PC-3 (cell line): ENCODE results near the gene METAP1D. TPM values are rescaled to one million over a fixed set of nuclear protein-coding genes. Genes with fewer than 3 reads are reported as not detected.

ENCODE experiments used
- ATAC-seq: fragments of 200-7000 bp; cut with Tn5 transposase; 2 replicates; pipeline ENCODE4 v1.9.1; 2020; ENCODE audit warnings: mild to moderate bottlenecking, moderate library complexity
- BruUV-seq: library from RNA; stranded (reverse); fragments of 400-500 nt; replicated peaks from 2 replicates; lab custom pipeline; 2021; lab: Mats Ljungman, UMichigan
- CTCF ChIA-PET: fragments of 300-600 bp; sonication (Branson Sonifier 250); formaldehyde crosslinking; loops from one replicate; lab custom pipeline; 2022; ENCODE audit warnings: antibody characterized with exemption; lab: Charles Lee
- POLR2A ChIA-PET: fragments of 300-600 bp; sonication (Branson Sonifier 250); formaldehyde crosslinking; loops from one replicate; lab custom pipeline; 2022; ENCODE audit warnings: antibody characterized with exemption; ENCODE audit not compliant: unreplicated experiment; lab: Charles Lee
- DNase-seq: peaks from one replicate; pipeline ENCODE4 v3.0.0-alpha.2; 2015
- H2AFZ ChIP-seq: fragments of 300-600 bp; sonication (generic); 2 replicates; pipeline ENCODE4 v1.6.0; 2016; ENCODE audit warnings: antibody characterized with exemption, low read length
- H3F3A ChIP-seq: fragments of 300-600 bp; sonication (generic); one replicate; pipeline ENCODE4 v1.6.0; 2017; ENCODE audit warnings: antibody characterized with exemption, low read length, control low read depth, mild to moderate bottlenecking; ENCODE audit not compliant: unreplicated experiment
- H3K27ac ChIP-seq: fragments of 300-600 bp; sonication (generic); 2 replicates; pipeline ENCODE4 v1.5.1; 2016; ENCODE audit warnings: mild to moderate bottlenecking, low read length
- H3K27me3 ChIP-seq: fragments of 300-600 bp; sonication (generic); 2 replicates; pipeline ENCODE4 v1.6.1; 2016; ENCODE audit warnings: low read length, mixed read lengths
- H3K36me3 ChIP-seq: fragments of 300-600 bp; sonication (generic); 2 replicates; pipeline ENCODE4 v1.6.1; 2016; ENCODE audit warnings: low read depth, mixed run types, low read length, mixed read lengths
- H3K4me1 ChIP-seq: fragments of 300-600 bp; sonication (generic); 2 replicates; pipeline ENCODE4 v1.5.1; 2016; ENCODE audit warnings: low read length; ENCODE audit not compliant: insufficient read depth
- H3K4me2 ChIP-seq: fragments of 300-600 bp; sonication (generic); 2 replicates; pipeline ENCODE4 v1.6.0; 2016; ENCODE audit warnings: low read length
- H3K4me3 ChIP-seq: fragments of 300-600 bp; sonication (generic); 2 replicates; pipeline ENCODE4 v1.5.1; 2016; ENCODE audit warnings: mild to moderate bottlenecking, low read length, mixed read lengths
- H3K79me2 ChIP-seq: fragments of 300-600 bp; sonication (generic); 2 replicates; pipeline ENCODE4 v1.6.1; 2017; ENCODE audit warnings: low read length, mixed read lengths
- H3K9ac ChIP-seq: fragments of 300-600 bp; sonication (generic); 2 replicates; pipeline ENCODE4 v1.6.0; 2016; ENCODE audit warnings: mild to moderate bottlenecking, low read length
- H3K9me2 ChIP-seq: fragments of 300-600 bp; sonication (generic); replicated peaks from 2 replicates; pipeline ENCODE4 v1.6.1; 2016; ENCODE audit warnings: mixed run types, low read length, mixed read lengths
- H3K9me3 ChIP-seq: fragments of 300-600 bp; sonication (generic); 2 replicates; pipeline ENCODE4 v1.6.1; 2016; ENCODE audit warnings: low read length, mixed read lengths
- H4K20me1 ChIP-seq: fragments of 300-600 bp; sonication (generic); 2 replicates; pipeline ENCODE4 v1.6.1; 2016; ENCODE audit warnings: low read length, mixed read lengths
- CTCF ChIP-seq: fragments of 300-600 bp; sonication (generic); conservative IDR thresholded peaks from 2 replicates; pipeline ENCODE4 v1.5.1; 2017; ENCODE audit warnings: antibody characterized with exemption, low read depth, mild to moderate bottlenecking, low read length
- EZH2 ChIP-seq: fragments of 300-600 bp; sonication (generic); IDR thresholded peaks from one replicate; pipeline ENCODE4 v1.6.1; 2017; ENCODE audit warnings: antibody characterized with exemption, mild to moderate bottlenecking, low read length; ENCODE audit not compliant: unreplicated experiment
- EZH2phosphoT487 ChIP-seq: fragments of 300-600 bp; sonication (generic); IDR thresholded peaks from 2 replicates; pipeline ENCODE4 v1.6.1; 2018; ENCODE audit warnings: mild to moderate bottlenecking, antibody characterized with exemption, low read length, borderline replicate concordance
- intact Hi-C: fragments of 100-400 bp; cut with micrococcal nuclease; formaldehyde crosslinking; loops from 2 replicates; pipeline ENCODE4 v1.9.0; 2023
- total RNA-seq: library from RNA; depleted of rRNA; stranded (reverse); fragments of >200 nt; gene quantifications from 2 replicates; pipeline ENCODE4 v1.2.3, GENCODE V29; 2014

The METAP1D gene
- total RNA-seq, 1 experiment from 2014 or later, result 12.0 TPM

GRCh38 chr2:172094294-172095145 lies 94.8 kb downstream of the METAP1D start:
- Histone ChIP-seq H3K9me2 (no peaks in the 10 kb centered on the region), H3K4me1 (peaks cover 27% of the 10 kb centered on the region), H3F3A (peaks cover 7% of the 10 kb centered on the region), H3K9ac (peak overlapping the region; percentile 90), H3K4me3 (peak overlapping the region; percentile 97), H3K9me3 (no peaks in the 10 kb centered on the region), H4K20me1 (no peaks in the 10 kb centered on the region), H3K27me3 (no peaks in the 10 kb centered on the region), H3K27ac (peak overlapping the region; percentile 93), H3K4me2 (peak overlapping the region; percentile 100), H3K36me3 (no peaks in the 10 kb centered on the region), H3K79me2 (no peaks in the 10 kb centered on the region), H2AFZ (peak overlapping the region; percentile 97)
- POLR2A ChIA-PET, result interaction anchor here (0.7 kb wide), 1 partner anchor 334 kb away, joined by 6 read pairs; no protein-coding TSS in a partner anchor
- no TSS peak for BruUV-seq
- intact Hi-C loops, result loop anchor here (1.0 to 2.0 kb wide), 3 partner anchors 9 to 94 kb away; partner anchors contain the start of gene DLX1
- TF ChIP-seq EZH2 (no peak), CTCF (no peak), EZH2phosphoT487 (no peak)
- DNase-seq (peak; percentile 38), ATAC-seq (no peak)
- CTCF ChIA-PET, result no interaction called here

GRCh38 chr2:172095146-172095904 lies 95.6 kb downstream of the METAP1D start:
- Histone ChIP-seq H3K4me3 (peak overlapping the region; percentile 97), H3K4me2 (peak overlapping the region; percentile 100), H4K20me1 (no peaks in the 10 kb centered on the region), H2AFZ (peak overlapping the region; percentile 97), H3F3A (peaks cover 6% of the 10 kb centered on the region), H3K79me2 (no peaks in the 10 kb centered on the region), H3K9ac (peak overlapping the region; percentile 90), H3K9me3 (no peaks in the 10 kb centered on the region), H3K4me1 (peaks cover 31% of the 10 kb centered on the region), H3K9me2 (no peaks in the 10 kb centered on the region), H3K27ac (peak overlapping the region; percentile 93), H3K27me3 (no peaks in the 10 kb centered on the region), H3K36me3 (no peaks in the 10 kb centered on the region)
- TF ChIP-seq CTCF, result no peak
- TF ChIP-seq EZH2phosphoT487, result no peak
- no peak for TF ChIP-seq EZH2
- ChIA-PET CTCF (interaction anchor here (0.6 to 0.7 kb wide), 2 partner anchors 137 to 173 kb away, joined by 3 to 4 read pairs; partner anchors contain the start of gene HAT1), POLR2A (no interaction called here)
- DNase-seq (peak; percentile 91), ATAC-seq (peak; percentile 47)
- intact Hi-C loops, result loop anchor here (2.0 kb wide), 2 partner anchors 57 to 95 kb away; no protein-coding TSS in a partner anchor
- no TSS peak for BruUV-seq
